ENCODE data around the gene TNNI3K.

- TF ChIP-seq CTCF (IDR thresholded peaks at IDR 0.05; ENCODE audit: insufficient read depth, low read length) (no peak), POLR2AphosphoS5 (IDR thresholded peaks at IDR 0.05; ENCODE audit: low read depth) (no peak)
These were observed 267.2 kb downstream of the TNNI3K start for GRCh38 chr1:74502432-74502831.

Data from HL-60 (cell line).